Calu3 (cell line): Measurements from ENCODE around the gene ACKR3. TPM values are rescaled to one million over a fixed set of nuclear protein-coding genes. Genes with fewer than 3 reads are reported as not detected.

Source experiments
- BruUV-seq: library from RNA; stranded (reverse); fragments of 400-500 nt; replicated peaks from 2 replicates; lab custom pipeline; 2021; lab: Mats Ljungman, UMichigan
- CTCF ChIA-PET: fragments of 300-600 bp; sonication (Branson Sonifier 250); formaldehyde crosslinking; loops from one replicate; lab custom pipeline; 2022; ENCODE audit warnings: antibody characterized with exemption; lab: Charles Lee
- DNase-seq: peaks from one replicate; pipeline ENCODE4 v3.0.0; 2022
- H3K27ac Mint-ChIP-seq: one replicate; pipeline ENCODE4 v1.8.0; 2022; ENCODE audit warnings: mixed read lengths; ENCODE audit not compliant: unreplicated experiment
- H3K27me3 Mint-ChIP-seq: one replicate; pipeline ENCODE4 v1.8.0; 2022; ENCODE audit warnings: mixed read lengths; ENCODE audit not compliant: unreplicated experiment
- H3K36me3 Mint-ChIP-seq: one replicate; pipeline ENCODE4 v1.8.0; 2022; ENCODE audit warnings: mild to moderate bottlenecking, moderate library complexity, mixed read lengths; ENCODE audit not compliant: insufficient read depth, unreplicated experiment
- H3K4me1 Mint-ChIP-seq: one replicate; pipeline ENCODE4 v1.8.0; 2022; ENCODE audit warnings: mild to moderate bottlenecking, low read depth, mixed read lengths; ENCODE audit not compliant: unreplicated experiment
- H3K4me3 Mint-ChIP-seq: one replicate; pipeline ENCODE4 v1.8.0; 2022; ENCODE audit warnings: mild to moderate bottlenecking, low read depth, moderate library complexity, mixed read lengths; ENCODE audit not compliant: unreplicated experiment
- H3K9me3 Mint-ChIP-seq: one replicate; pipeline ENCODE4 v1.8.0; 2022; ENCODE audit warnings: low read depth, mixed read lengths; ENCODE audit not compliant: unreplicated experiment
- CTCF ChIP-seq: fragments of 200-600 bp; IDR thresholded peaks from one replicate; pipeline ENCODE4 v1.8.0; 2022; ENCODE audit warnings: antibody characterized with exemption; ENCODE audit not compliant: unreplicated experiment
- intact Hi-C: fragments of 100-400 bp; cut with micrococcal nuclease; formaldehyde crosslinking; loops from one replicate; pipeline ENCODE4 v1.10.0; 2022; ENCODE audit not compliant: unreplicated experiment
- total RNA-seq: library from RNA; stranded (reverse); gene quantifications from 2 replicates; pipeline ENCODE4 v1.2.3, GENCODE V29; 2022

Gene ACKR3
- total RNA-seq, 1 experiment from 2014 or later = 8.8 TPM

- no TSS peak for BruUV-seq
- no peak overlapping the region for H3K27ac Mint-ChIP-seq
- intact Hi-C loops = no loop called here
- H3K36me3 Mint-ChIP-seq = no peaks in the 10 kb centered on the region
- H3K4me3 Mint-ChIP-seq = no peak overlapping the region
- H3K9me3 Mint-ChIP-seq = peaks cover 2% of the 10 kb centered on the region
- no peak for TF ChIP-seq CTCF
- H3K27me3 Mint-ChIP-seq = peaks cover 63% of the 10 kb centered on the region
- CTCF ChIA-PET = no interaction called here
- no peaks in the 10 kb centered on the region for H3K4me1 Mint-ChIP-seq
- DNase-seq = no peak
Observed at GRCh38 chr2:236607471-236608187, 38.0 kb downstream of the ACKR3 start.

GRCh38 chr2:236608188-236608525, 38.5 kb downstream of the ACKR3 start:
- CTCF ChIA-PET = no interaction called here
- Mint-ChIP-seq H3K27ac (no peak overlapping the region), H3K9me3 (peaks cover 2% of the 10 kb centered on the region), H3K4me3 (no peak overlapping the region), H3K36me3 (no peaks in the 10 kb centered on the region), H3K4me1 (no peaks in the 10 kb centered on the region), H3K27me3 (peaks cover 69% of the 10 kb centered on the region)
- no peak for TF ChIP-seq CTCF
- DNase-seq = no peak
- intact Hi-C loops = no loop called here
- no TSS peak for BruUV-seq

- CTCF ChIA-PET = no interaction called here
- no TSS peak for BruUV-seq
- Mint-ChIP-seq H3K4me3 (no peak overlapping the region), H3K27me3 (peaks cover 70% of the 10 kb centered on the region), H3K36me3 (no peaks in the 10 kb centered on the region), H3K27ac (no peak overlapping the region), H3K9me3 (peaks cover 2% of the 10 kb centered on the region), H3K4me1 (no peaks in the 10 kb centered on the region)
- intact Hi-C loops = no loop called here
- TF ChIP-seq CTCF = no peak
- DNase-seq = no peak
Observed at GRCh38 chr2:236608710-236609109, 39.1 kb downstream of the ACKR3 start.

- Mint-ChIP-seq H3K4me1 (no peaks in the 10 kb centered on the region), H3K27me3 (peaks cover 70% of the 10 kb centered on the region), H3K4me3 (no peak overlapping the region), H3K27ac (no peak overlapping the region), H3K9me3 (no peaks in the 10 kb centered on the region), H3K36me3 (peaks cover 3% of the 10 kb centered on the region)
- CTCF ChIA-PET = no interaction called here
- TF ChIP-seq CTCF = no peak
- no peak for DNase-seq
- BruUV-seq = no TSS peak
- intact Hi-C loops = no loop called here
Observed at GRCh38 chr2:236610991-236611821, 41.6 kb downstream of the ACKR3 start.
